Prostate gland (tissue), 2 donors: ENCODE measurements around the gene CHCHD3. TPM values are rescaled to one million over a fixed set of nuclear protein-coding genes. Genes with fewer than 3 reads are reported as not detected.

Experiments
- DNase-seq: peaks from one replicate; pipeline ENCODE4 v3.0.0-alpha.2; 2019; ENCODE audit warnings: low spot score
- H3K27ac ChIP-seq, 2 donors: fragments of 200-600 bp; sonication (generic); 2 replicates each; pipeline ENCODE4 v1.5.1; 2017 to 2019
- H3K27me3 ChIP-seq: fragments of 200-600 bp; sonication (generic); replicated peaks from 2 replicates; pipeline ENCODE4 v1.5.1; 2019; ENCODE audit not compliant: insufficient read depth
- H3K36me3 ChIP-seq, 2 donors: fragments of 200-600 bp; sonication (generic); 1 replicate in 1 of 2; 2 replicates in 1 of 2; pipeline versions ENCODE4 v1.5.1 to v1.8.1; 2017 to 2019
- H3K4me1 ChIP-seq: fragments of 200-600 bp; sonication (generic); replicated peaks from 2 replicates; pipeline ENCODE4 v1.5.1; 2019
- H3K4me3 ChIP-seq, 2 donors: fragments of 200-600 bp; sonication (generic); 2 replicates each; pipeline ENCODE4 v1.5.1; 2017 to 2019
- H3K9me3 ChIP-seq: fragments of 200-600 bp; sonication (generic); 2 replicates; pipeline ENCODE4 v1.5.1; 2017
- POLR2A ChIP-seq: fragments of 450-650 bp; IDR thresholded peaks from one replicate; pipeline ENCODE4 v1.6.1; 2016; ENCODE audit warnings: antibody characterized with exemption, mild to moderate bottlenecking
- POLR2AphosphoS5 ChIP-seq: sonication (generic); formaldehyde crosslinking; IDR thresholded peaks from one replicate; pipeline ENCODE4 v1.6.1; 2017; ENCODE audit warnings: antibody characterized with exemption
- WGBS: methylation state at CpG from one replicate; pipeline ENCODE4 v1.1.5; 2018; 5-methylcytosine and 5-hydroxymethylcytosine counted together
- intact Hi-C: fragments of 100-400 bp; cut with DNase I; formaldehyde crosslinking; loops from one replicate; pipeline ENCODE4 v1.14.2; 2022
- total RNA-seq, 2 donors: library from RNA; depleted of rRNA; stranded (reverse); fragments of >200 nt; gene quantifications; one replicate each; pipeline ENCODE4 v1.1.0, GENCODE V29; 2016
- TF ChIP-seq, protein P1 (sequence below), 4 experiments: fragments of 200-600 bp in 2 of 4; fragments of 450-650 bp in 2 of 4; sonication (generic) in 2 of 4; IDR thresholded peaks; 1 replicate in 3 of 4; 2 replicates in 1 of 4; pipeline ENCODE4 v1.5.1; 2016 to 2019; ENCODE audit warnings: antibody characterized with exemption in 4 of 4, mild to moderate bottlenecking in 2 of 4, moderate library complexity in 2 of 4

CHCHD3 gene
- total RNA-seq, 2 donors from 2014 or later: 33.2 to 40.9 TPM

DNA sequence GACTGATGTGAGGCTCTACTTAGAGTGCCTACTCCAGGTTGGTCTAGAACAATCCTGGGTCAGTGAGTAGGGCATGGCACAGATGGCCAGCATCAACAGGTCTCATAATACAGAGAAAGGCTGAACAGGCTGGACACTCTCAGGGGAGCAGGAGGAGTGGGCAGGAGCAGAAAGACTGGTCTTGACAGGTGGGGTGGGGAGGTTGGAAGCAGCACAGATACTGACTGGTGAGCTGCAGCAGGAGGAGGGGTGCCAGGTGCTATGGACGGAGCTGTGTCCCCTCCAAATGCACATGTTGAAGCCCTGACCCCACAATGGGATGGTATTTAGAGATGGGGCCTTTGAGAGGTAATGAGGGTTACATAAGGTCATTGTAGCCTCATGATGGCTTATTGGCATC lies 315.2 kb downstream of the CHCHD3 start:
- no peak for TF ChIP-seq POLR2A
- TF ChIP-seq, protein P1, sequence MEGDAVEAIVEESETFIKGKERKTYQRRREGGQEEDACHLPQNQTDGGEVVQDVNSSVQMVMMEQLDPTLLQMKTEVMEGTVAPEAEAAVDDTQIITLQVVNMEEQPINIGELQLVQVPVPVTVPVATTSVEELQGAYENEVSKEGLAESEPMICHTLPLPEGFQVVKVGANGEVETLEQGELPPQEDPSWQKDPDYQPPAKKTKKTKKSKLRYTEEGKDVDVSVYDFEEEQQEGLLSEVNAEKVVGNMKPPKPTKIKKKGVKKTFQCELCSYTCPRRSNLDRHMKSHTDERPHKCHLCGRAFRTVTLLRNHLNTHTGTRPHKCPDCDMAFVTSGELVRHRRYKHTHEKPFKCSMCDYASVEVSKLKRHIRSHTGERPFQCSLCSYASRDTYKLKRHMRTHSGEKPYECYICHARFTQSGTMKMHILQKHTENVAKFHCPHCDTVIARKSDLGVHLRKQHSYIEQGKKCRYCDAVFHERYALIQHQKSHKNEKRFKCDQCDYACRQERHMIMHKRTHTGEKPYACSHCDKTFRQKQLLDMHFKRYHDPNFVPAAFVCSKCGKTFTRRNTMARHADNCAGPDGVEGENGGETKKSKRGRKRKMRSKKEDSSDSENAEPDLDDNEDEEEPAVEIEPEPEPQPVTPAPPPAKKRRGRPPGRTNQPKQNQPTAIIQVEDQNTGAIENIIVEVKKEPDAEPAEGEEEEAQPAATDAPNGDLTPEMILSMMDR (IDR thresholded peaks at IDR 0.05): no peak
- TF ChIP-seq POLR2AphosphoS5: no peak
- Histone ChIP-seq H3K27me3 (no peaks in the 10 kb centered on the region), H3K9me3 (no peaks in the 10 kb centered on the region), H3K4me3 (no peak overlapping the region), H3K36me3 (no peaks in the 10 kb centered on the region), H3K27ac (no peak overlapping the region), H3K4me1 (no peaks in the 10 kb centered on the region)
- intact Hi-C loops: no loop called here
- no peak for DNase-seq
- 86% methylated on average over 1 of the region's 1 CpG for WGBS

DNA sequence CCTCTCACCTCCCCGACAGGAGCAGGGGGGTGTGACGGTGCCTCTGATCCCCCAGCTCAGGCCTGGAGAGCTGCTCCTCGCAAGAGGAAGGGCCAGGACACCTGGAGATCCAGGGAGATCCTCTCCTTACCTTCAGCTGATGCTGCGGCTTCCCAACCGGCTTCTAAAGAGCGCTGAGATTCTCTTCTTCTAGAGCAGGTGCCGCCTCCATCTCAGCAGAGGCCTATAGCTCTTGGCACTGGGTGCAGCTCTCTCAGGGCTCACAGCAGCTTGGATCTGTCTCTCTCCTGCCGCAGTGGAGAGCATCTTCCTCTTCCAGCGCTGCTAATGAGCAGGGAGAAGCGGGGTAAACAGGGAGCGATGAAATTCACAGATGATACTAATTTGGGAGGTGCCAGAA lies 316.0 kb downstream of the CHCHD3 start:
- WGBS: 86% methylated on average over 11 of the region's 11 CpGs
- TF ChIP-seq POLR2A (no peak), POLR2AphosphoS5 (no peak)
- TF ChIP-seq, protein P1 (IDR thresholded peaks at IDR 0.05): no peak
- no peaks in the 10 kb centered on the region for H3K9me3 ChIP-seq
- DNase-seq: no peak
- intact Hi-C loops: no loop called here
- no peak overlapping the region for H3K4me3 ChIP-seq
- H3K27ac ChIP-seq: no peak overlapping the region
- H3K4me1 ChIP-seq: no peaks in the 10 kb centered on the region
- no peaks in the 10 kb centered on the region for H3K36me3 ChIP-seq
- H3K27me3 ChIP-seq: no peaks in the 10 kb centered on the region

DNA sequence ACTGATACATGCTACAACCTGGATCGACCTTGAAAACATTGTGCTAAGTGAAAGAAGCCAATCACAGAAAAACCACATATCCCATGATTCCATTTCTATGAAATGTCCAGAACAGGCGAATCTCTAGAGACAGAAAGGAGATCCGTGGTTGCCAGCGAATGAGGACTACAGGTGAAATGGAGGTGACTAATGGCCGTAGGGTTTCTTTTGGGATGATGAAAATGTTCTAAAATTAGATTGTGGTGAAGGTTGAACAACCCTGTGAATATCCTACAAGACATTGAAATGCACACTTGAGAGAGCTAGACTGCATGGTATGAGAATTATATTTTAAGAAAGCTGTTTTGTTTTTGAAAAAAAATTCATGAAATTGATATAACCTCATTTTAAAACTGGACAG lies 317.1 kb downstream of the CHCHD3 start:
- Histone ChIP-seq H3K36me3 (no peaks in the 10 kb centered on the region), H3K27me3 (no peaks in the 10 kb centered on the region), H3K27ac (no peak overlapping the region), H3K4me3 (no peak overlapping the region), H3K9me3 (no peaks in the 10 kb centered on the region), H3K4me1 (no peaks in the 10 kb centered on the region)
- TF ChIP-seq POLR2A (no peak), POLR2AphosphoS5 (no peak)
- TF ChIP-seq, protein P1 (IDR thresholded peaks at IDR 0.05): no peak
- no peak for DNase-seq
- intact Hi-C loops: no loop called here
- 96% methylated on average over 5 of the region's 5 CpGs for WGBS

DNA sequence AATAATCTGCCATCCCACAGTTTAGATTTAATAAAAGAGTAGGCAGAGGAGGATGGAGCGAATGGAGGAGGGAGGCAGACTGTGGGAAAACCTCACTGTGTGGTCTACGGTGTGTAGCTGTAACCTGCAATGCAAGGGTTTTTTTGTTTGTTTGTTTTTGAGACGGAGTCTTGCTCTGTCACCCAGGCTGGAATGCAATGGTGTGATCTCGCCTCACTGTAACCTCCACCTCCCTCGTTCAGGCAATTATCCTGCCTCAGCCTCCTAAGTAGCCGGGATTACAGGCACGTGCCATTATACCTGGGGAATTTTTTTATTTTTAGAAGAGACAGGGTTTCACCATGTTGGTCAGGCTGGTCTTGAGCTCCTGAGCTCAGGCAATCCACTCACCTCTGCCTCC lies 321.0 kb downstream of the CHCHD3 start:
- DNase-seq: no peak
- Histone ChIP-seq H3K4me3 (no peak overlapping the region), H3K27ac (no peak overlapping the region), H3K36me3 (no peaks in the 10 kb centered on the region), H3K27me3 (no peaks in the 10 kb centered on the region), H3K4me1 (no peaks in the 10 kb centered on the region), H3K9me3 (no peaks in the 10 kb centered on the region)
- TF ChIP-seq POLR2AphosphoS5: no peak
- TF ChIP-seq POLR2A: no peak
- TF ChIP-seq, protein P1 (IDR thresholded peaks at IDR 0.05): no peak
- WGBS: 75% methylated on average over 7 of the region's 7 CpGs
- intact Hi-C loops: no loop called here

DNA sequence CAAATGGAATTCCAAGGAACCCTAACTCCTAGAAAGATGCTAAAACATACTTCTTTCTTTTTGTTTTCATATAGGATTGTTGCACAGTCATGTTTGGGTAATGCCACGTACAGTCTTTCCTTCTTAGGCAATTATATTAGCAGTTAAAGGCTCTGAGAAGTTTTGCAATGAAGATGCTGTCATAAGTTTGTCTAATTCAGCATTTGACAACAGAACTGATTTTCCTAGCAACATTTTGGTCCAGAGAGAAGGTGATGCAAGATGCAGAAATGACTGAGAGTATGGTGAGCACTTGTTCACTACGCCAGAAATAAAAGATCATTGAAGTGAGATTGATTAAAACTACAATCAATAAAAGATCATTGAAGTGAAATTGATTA lies 321.7 kb downstream of the CHCHD3 start:
- DNase-seq: no peak
- H3K4me3 ChIP-seq: no peak overlapping the region
- no peaks in the 10 kb centered on the region for H3K9me3 ChIP-seq
- TF ChIP-seq, protein P1 (IDR thresholded peaks at IDR 0.05): no peak
- TF ChIP-seq POLR2A (no peak), POLR2AphosphoS5 (no peak)
- no peaks in the 10 kb centered on the region for H3K4me1 ChIP-seq
- intact Hi-C loops: no loop called here
- H3K36me3 ChIP-seq: no peaks in the 10 kb centered on the region
- H3K27ac ChIP-seq: no peak overlapping the region
- 86% methylated on average over 2 of the region's 2 CpGs for WGBS
- no peaks in the 10 kb centered on the region for H3K27me3 ChIP-seq
